HEK293 (cell line): ENCODE measurements around the gene WWOX.

ENCODE experiments used
- CTCF ChIA-PET: fragments of 350-600 bp; formaldehyde crosslinking; extraction: SDS; loops from one replicate; lab custom pipeline; 2021; ENCODE audit warnings: antibody characterized with exemption; lab: Yijun Ruan, JAX
- POLR2A ChIA-PET: fragments of 300-600 bp; formaldehyde crosslinking; extraction: SDS; loops from one replicate; lab custom pipeline; 2020; ENCODE audit warnings: antibody characterized with exemption, inconsistent platforms; lab: Yijun Ruan, JAX
- H3K27ac ChIP-seq: fragments of 200-500 bp; sonication (Bioruptor generic); 2 replicates; pipeline ENCODE4 v1.5.1; 2014; ENCODE audit warnings: low read depth, low read length, control low read depth, inconsistent platforms; ENCODE audit errors: extremely low read depth
- H3K36me3 ChIP-seq, 2 experiments: fragments of 200-500 bp in 1 of 2; sonication (Bioruptor generic) in 1 of 2; 1 replicate in 1 of 2; 2 replicates in 1 of 2; pipeline ENCODE4 v1.5.1; 2014 to 2017; ENCODE audit warnings: inconsistent platforms in 2 of 2, low read length in 2 of 2; ENCODE audit not compliant: control insufficient read depth in 2 of 2, insufficient read depth in 1 of 2
- H3K4me1 ChIP-seq: fragments of 200-500 bp; sonication (Bioruptor generic); 2 replicates; pipeline ENCODE4 v1.5.1; 2014; ENCODE audit warnings: mild to moderate bottlenecking, low read length, inconsistent platforms; ENCODE audit not compliant: control insufficient read depth, insufficient read depth
- H3K4me3 ChIP-seq: 2 replicates; pipeline ENCODE4 v1.5.1; 2011; ENCODE audit warnings: low read depth, mild to moderate bottlenecking, control low read depth, low read length, moderate library complexity
- H3K9me3 ChIP-seq: fragments of 200-500 bp; sonication (Bioruptor generic); 2 replicates; pipeline ENCODE4 v1.5.1; 2014; ENCODE audit warnings: low read depth, low read length, inconsistent platforms; ENCODE audit not compliant: control insufficient read depth, insufficient read depth
- GLI4 ChIP-seq: fragments of 450-650 bp; formaldehyde crosslinking; IDR thresholded peaks from 2 replicates; pipeline ENCODE4 v1.5.1; 2016; ENCODE audit warnings: missing biosample characterization, missing genetic modification characterization
- HOXD13 ChIP-seq: sonication (generic); formaldehyde crosslinking; IDR thresholded peaks from 2 replicates; pipeline ENCODE4 v1.8.0; 2022; ENCODE audit warnings: missing genetic modification reagents, borderline replicate concordance
- PRDM4 ChIP-seq: fragments of 450-650 bp; formaldehyde crosslinking; IDR thresholded peaks from 2 replicates; pipeline ENCODE4 v1.5.1; 2017; ENCODE audit warnings: missing biosample characterization, missing genetic modification characterization
- REPIN1 ChIP-seq: fragments of 450-650 bp; formaldehyde crosslinking; IDR thresholded peaks from 2 replicates; pipeline ENCODE4 v1.5.1; 2017; ENCODE audit warnings: missing biosample characterization, missing genetic modification characterization, low read depth
- SCRT2 ChIP-seq: fragments of 450-650 bp; formaldehyde crosslinking; IDR thresholded peaks from 2 replicates; pipeline ENCODE4 v1.5.1; 2016; ENCODE audit warnings: missing biosample characterization, missing genetic modification characterization
- TCF7L2 ChIP-seq: IDR thresholded peaks from 2 replicates; pipeline ENCODE4 v1.6.1; 2011; ENCODE audit warnings: low read depth, mild to moderate bottlenecking, inconsistent platforms, low read length, moderate library complexity, borderline replicate concordance
- YY1 ChIP-seq: fragments of 450-650 bp; formaldehyde crosslinking; IDR thresholded peaks from 2 replicates; pipeline ENCODE4 v1.5.1; 2018; ENCODE audit warnings: missing biosample characterization, missing genetic modification characterization
- ZBTB1 ChIP-seq: fragments of 450-650 bp; formaldehyde crosslinking; IDR thresholded peaks from 2 replicates; pipeline ENCODE4 v1.5.1; 2016; ENCODE audit warnings: missing biosample characterization, missing genetic modification characterization
- ZFP41 ChIP-seq: fragments of 450-650 bp; formaldehyde crosslinking; IDR thresholded peaks from 2 replicates; pipeline ENCODE4 v1.5.1; 2016; ENCODE audit warnings: missing biosample characterization, missing genetic modification characterization, borderline replicate concordance
- ZFP69B ChIP-seq: fragments of 450-650 bp; formaldehyde crosslinking; IDR thresholded peaks from 2 replicates; pipeline ENCODE4 v1.5.1; 2016; ENCODE audit warnings: missing biosample characterization, missing genetic modification characterization
- ZNF114 ChIP-seq: fragments of 450-650 bp; formaldehyde crosslinking; IDR thresholded peaks from 2 replicates; pipeline ENCODE4 v1.5.0; 2017; ENCODE audit warnings: missing biosample characterization, missing genetic modification characterization
- ZNF121 ChIP-seq: fragments of 450-650 bp; formaldehyde crosslinking; IDR thresholded peaks from 2 replicates; pipeline ENCODE4 v1.5.1; 2016; ENCODE audit warnings: missing biosample characterization, missing genetic modification characterization
- ZNF140 ChIP-seq: fragments of 450-650 bp; formaldehyde crosslinking; IDR thresholded peaks from 2 replicates; pipeline ENCODE4 v1.5.1; 2016; ENCODE audit warnings: missing biosample characterization, missing genetic modification characterization
- ZNF239 ChIP-seq: fragments of 450-650 bp; formaldehyde crosslinking; IDR thresholded peaks from 2 replicates; pipeline ENCODE4 v1.5.1; 2016; ENCODE audit warnings: missing biosample characterization, missing genetic modification characterization
- ZNF266 ChIP-seq: fragments of 450-650 bp; formaldehyde crosslinking; IDR thresholded peaks from 2 replicates; pipeline ENCODE4 v1.5.1; 2016; ENCODE audit warnings: missing biosample characterization, missing genetic modification characterization, low read depth
- ZNF324 ChIP-seq: fragments of 450-650 bp; formaldehyde crosslinking; IDR thresholded peaks from 2 replicates; pipeline ENCODE4 v1.5.1; 2016; ENCODE audit warnings: missing biosample characterization, missing genetic modification characterization
- ZNF341 ChIP-seq: fragments of 450-650 bp; formaldehyde crosslinking; IDR thresholded peaks from 2 replicates; pipeline ENCODE4; 2016; ENCODE audit warnings: low read depth, missing biosample characterization, missing genetic modification characterization
- ZNF362 ChIP-seq: fragments of 450-650 bp; formaldehyde crosslinking; IDR thresholded peaks from 2 replicates; pipeline ENCODE4 v1.5.1; 2016; ENCODE audit warnings: missing biosample characterization, missing genetic modification characterization
- ZNF585B ChIP-seq: fragments of 450-650 bp; formaldehyde crosslinking; IDR thresholded peaks from 2 replicates; pipeline ENCODE4 v1.5.1; 2016; ENCODE audit warnings: missing biosample characterization, missing genetic modification characterization
- ZNF660 ChIP-seq: fragments of 450-650 bp; IDR thresholded peaks from 2 replicates; pipeline ENCODE4 v1.5.1; 2018; ENCODE audit warnings: missing biosample characterization, mild to moderate bottlenecking, missing genetic modification characterization
- ZNF768 ChIP-seq: fragments of 450-650 bp; formaldehyde crosslinking; IDR thresholded peaks from 2 replicates; pipeline ENCODE4 v1.5.1; 2018; ENCODE audit warnings: missing biosample characterization, mild to moderate bottlenecking, missing genetic modification characterization
- ZNF785 ChIP-seq: fragments of 450-650 bp; formaldehyde crosslinking; IDR thresholded peaks from 2 replicates; pipeline ENCODE4 v1.5.1; 2016; ENCODE audit warnings: missing biosample characterization, missing genetic modification characterization
- ZSCAN23 ChIP-seq: fragments of 450-650 bp; formaldehyde crosslinking; IDR thresholded peaks from 2 replicates; pipeline ENCODE4 v1.5.1; 2016; ENCODE audit warnings: missing biosample characterization, missing genetic modification characterization
- TF ChIP-seq, protein P1 (sequence below): fragments of 450-650 bp; formaldehyde crosslinking; IDR thresholded peaks from 2 replicates; pipeline ENCODE4 v1.5.1; 2016; ENCODE audit warnings: missing biosample characterization, missing genetic modification characterization
- TF ChIP-seq, protein P2 (sequence below): fragments of 450-650 bp; formaldehyde crosslinking; IDR thresholded peaks from 2 replicates; pipeline ENCODE4 v1.5.1; 2016; ENCODE audit warnings: missing biosample characterization, missing genetic modification characterization, borderline replicate concordance

WWOX gene

DNA sequence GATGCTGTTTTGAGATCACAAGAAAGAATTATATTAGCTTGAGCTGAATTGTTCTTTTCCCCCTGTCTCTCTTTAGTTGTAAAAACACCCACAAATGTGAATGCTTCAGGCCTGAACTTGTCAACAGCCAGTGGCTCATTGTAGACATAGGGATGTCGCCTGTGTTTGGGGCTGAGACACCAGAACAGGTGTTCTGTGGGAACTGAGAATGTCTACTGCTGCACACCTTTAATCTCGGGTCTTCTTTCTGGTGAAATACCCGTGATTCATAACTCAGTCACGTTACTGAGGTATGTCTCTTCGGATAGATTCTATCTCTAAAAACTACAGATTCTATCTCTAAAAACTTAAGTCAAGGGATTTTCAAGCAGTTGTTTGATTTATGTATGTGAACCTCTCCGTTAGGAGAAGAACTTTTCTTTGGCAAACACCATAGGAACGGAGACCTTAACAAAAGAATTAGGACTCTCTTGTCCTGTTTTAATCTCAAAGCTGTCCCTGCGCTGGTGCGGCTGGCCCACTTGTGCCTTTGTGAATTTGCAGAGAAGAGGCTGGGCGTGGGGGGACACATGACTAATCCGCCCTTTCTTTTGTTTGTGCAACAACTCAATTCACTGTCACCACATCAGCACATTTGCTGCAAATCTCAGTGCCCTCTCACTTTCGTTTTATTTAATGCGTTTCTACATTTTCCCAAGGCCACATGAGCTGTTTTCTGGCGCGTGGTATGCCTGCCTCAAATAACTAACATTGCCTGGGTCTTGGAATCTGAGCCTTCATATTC, 858.1 kb downstream of the WWOX start (continued):
- no peak for TF ChIP-seq SCRT2 (tag by site-specific recombination)

DNA sequence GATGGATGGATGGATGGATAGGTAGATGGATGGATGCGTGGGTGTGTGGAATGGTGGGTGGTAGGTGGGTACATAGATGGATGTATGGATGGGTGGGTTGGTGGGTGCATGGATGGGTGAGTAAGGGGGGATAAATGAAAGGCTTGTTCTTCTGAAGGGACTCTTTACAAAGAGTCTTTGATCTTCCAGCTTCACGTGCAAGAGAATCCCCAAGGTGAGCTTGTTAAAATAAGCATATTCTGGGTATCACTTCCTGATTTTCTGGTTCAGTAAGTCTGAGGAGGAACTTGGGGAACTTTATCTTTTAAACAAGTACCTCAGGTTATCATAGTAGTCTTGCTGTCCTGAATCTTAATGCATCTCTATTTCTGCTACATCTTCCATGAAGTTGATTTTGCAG, 862.0 kb downstream of the WWOX start:
- Histone ChIP-seq H3K27ac (no peak overlapping the region), H3K36me3 (no peaks in the 10 kb centered on the region), H3K4me1 (no peaks in the 10 kb centered on the region), H3K9me3 (no peaks in the 10 kb centered on the region), H3K4me3 (no peak overlapping the region)
- TF ChIP-seq PRDM4, result no peak
- no peak for TF ChIP-seq ZFP41 (tag by site-specific recombination)
- no peak for TF ChIP-seq ZNF585B (tag by site-specific recombination)
- TF ChIP-seq, protein P1, sequence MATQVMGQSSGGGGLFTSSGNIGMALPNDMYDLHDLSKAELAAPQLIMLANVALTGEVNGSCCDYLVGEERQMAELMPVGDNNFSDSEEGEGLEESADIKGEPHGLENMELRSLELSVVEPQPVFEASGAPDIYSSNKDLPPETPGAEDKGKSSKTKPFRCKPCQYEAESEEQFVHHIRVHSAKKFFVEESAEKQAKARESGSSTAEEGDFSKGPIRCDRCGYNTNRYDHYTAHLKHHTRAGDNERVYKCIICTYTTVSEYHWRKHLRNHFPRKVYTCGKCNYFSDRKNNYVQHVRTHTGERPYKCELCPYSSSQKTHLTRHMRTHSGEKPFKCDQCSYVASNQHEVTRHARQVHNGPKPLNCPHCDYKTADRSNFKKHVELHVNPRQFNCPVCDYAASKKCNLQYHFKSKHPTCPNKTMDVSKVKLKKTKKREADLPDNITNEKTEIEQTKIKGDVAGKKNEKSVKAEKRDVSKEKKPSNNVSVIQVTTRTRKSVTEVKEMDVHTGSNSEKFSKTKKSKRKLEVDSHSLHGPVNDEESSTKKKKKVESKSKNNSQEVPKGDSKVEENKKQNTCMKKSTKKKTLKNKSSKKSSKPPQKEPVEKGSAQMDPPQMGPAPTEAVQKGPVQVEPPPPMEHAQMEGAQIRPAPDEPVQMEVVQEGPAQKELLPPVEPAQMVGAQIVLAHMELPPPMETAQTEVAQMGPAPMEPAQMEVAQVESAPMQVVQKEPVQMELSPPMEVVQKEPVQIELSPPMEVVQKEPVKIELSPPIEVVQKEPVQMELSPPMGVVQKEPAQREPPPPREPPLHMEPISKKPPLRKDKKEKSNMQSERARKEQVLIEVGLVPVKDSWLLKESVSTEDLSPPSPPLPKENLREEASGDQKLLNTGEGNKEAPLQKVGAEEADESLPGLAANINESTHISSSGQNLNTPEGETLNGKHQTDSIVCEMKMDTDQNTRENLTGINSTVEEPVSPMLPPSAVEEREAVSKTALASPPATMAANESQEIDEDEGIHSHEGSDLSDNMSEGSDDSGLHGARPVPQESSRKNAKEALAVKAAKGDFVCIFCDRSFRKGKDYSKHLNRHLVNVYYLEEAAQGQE (tag by site-specific recombination), result no peak
- TF ChIP-seq ZNF324 (tag by site-specific recombination), result no peak
- TF ChIP-seq ZFP69B (tag by site-specific recombination), result no peak
- no peak for TF ChIP-seq TCF7L2
- TF ChIP-seq GLI4 (tag by site-specific recombination), result no peak
- TF ChIP-seq ZNF239, result no peak
- TF ChIP-seq HOXD13 (CRISPR knock-in tag), result no peak
- no peak for TF ChIP-seq ZNF768
- no peak for TF ChIP-seq ZNF785
- no peak for TF ChIP-seq ZNF660 (tag by site-specific recombination)
- no peak for TF ChIP-seq ZNF140
- TF ChIP-seq ZNF121 (tag by site-specific recombination), result no peak
- CTCF ChIA-PET, result interaction anchor here (0.6 kb wide), 1 partner anchor 406 kb away, joined by 5 read pairs; no protein-coding TSS in a partner anchor
- POLR2A ChIA-PET, result no interaction called here

GRCh38 chr16:78962457-78962929, 863.0 kb downstream of the WWOX start:
- no peaks in the 10 kb centered on the region for H3K9me3 ChIP-seq
- no peak overlapping the region for H3K4me3 ChIP-seq
- H3K36me3 ChIP-seq, result no peaks in the 10 kb centered on the region
- CTCF ChIA-PET, result no interaction called here
- H3K27ac ChIP-seq, result no peak overlapping the region
- no peaks in the 10 kb centered on the region for H3K4me1 ChIP-seq
- POLR2A ChIA-PET, result no interaction called here
- no peak for TF ChIP-seq REPIN1 (tag by site-specific recombination)
- TF ChIP-seq, protein P2, sequence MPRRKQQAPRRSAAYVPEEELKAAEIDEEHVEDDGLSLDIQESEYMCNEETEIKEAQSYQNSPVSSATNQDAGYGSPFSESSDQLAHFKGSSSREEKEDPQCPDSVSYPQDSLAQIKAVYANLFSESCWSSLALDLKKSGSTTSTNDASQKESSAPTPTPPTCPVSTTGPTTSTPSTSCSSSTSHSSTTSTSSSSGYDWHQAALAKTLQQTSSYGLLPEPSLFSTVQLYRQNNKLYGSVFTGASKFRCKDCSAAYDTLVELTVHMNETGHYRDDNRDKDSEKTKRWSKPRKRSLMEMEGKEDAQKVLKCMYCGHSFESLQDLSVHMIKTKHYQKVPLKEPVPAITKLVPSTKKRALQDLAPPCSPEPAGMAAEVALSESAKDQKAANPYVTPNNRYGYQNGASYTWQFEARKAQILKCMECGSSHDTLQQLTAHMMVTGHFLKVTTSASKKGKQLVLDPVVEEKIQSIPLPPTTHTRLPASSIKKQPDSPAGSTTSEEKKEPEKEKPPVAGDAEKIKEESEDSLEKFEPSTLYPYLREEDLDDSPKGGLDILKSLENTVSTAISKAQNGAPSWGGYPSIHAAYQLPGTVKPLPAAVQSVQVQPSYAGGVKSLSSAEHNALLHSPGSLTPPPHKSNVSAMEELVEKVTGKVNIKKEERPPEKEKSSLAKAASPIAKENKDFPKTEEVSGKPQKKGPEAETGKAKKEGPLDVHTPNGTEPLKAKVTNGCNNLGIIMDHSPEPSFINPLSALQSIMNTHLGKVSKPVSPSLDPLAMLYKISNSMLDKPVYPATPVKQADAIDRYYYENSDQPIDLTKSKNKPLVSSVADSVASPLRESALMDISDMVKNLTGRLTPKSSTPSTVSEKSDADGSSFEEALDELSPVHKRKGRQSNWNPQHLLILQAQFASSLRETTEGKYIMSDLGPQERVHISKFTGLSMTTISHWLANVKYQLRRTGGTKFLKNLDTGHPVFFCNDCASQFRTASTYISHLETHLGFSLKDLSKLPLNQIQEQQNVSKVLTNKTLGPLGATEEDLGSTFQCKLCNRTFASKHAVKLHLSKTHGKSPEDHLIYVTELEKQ, result no peak
- TF ChIP-seq ZSCAN23 (tag by site-specific recombination), result no peak
- TF ChIP-seq ZNF239, result no peak
- TF ChIP-seq ZNF341 (tag by site-specific recombination), result no peak
- no peak for TF ChIP-seq ZNF362 (tag by site-specific recombination)
- TF ChIP-seq ZNF266, result no peak
- no peak for TF ChIP-seq ZNF114 (tag by site-specific recombination)
- TF ChIP-seq YY1 (tag by site-specific recombination), result no peak
- no peak for TF ChIP-seq ZBTB1
